GM19397 (cell line): ENCODE measurements around the gene STK11.
"Not testable (repeated sequence)": the region's sequence is repeated elsewhere in the genome, so short reads cannot be mapped to it uniquely, and the experiment has no call there.

Experiments used
- ATAC-seq: cut with Tn5 transposase; IDR thresholded peaks from one replicate; pipeline ENCODE4 v1.9.1; 2021; ENCODE audit warnings: mild to moderate bottlenecking, moderate library complexity; ENCODE audit not compliant: unreplicated experiment

The STK11 gene

DNA sequence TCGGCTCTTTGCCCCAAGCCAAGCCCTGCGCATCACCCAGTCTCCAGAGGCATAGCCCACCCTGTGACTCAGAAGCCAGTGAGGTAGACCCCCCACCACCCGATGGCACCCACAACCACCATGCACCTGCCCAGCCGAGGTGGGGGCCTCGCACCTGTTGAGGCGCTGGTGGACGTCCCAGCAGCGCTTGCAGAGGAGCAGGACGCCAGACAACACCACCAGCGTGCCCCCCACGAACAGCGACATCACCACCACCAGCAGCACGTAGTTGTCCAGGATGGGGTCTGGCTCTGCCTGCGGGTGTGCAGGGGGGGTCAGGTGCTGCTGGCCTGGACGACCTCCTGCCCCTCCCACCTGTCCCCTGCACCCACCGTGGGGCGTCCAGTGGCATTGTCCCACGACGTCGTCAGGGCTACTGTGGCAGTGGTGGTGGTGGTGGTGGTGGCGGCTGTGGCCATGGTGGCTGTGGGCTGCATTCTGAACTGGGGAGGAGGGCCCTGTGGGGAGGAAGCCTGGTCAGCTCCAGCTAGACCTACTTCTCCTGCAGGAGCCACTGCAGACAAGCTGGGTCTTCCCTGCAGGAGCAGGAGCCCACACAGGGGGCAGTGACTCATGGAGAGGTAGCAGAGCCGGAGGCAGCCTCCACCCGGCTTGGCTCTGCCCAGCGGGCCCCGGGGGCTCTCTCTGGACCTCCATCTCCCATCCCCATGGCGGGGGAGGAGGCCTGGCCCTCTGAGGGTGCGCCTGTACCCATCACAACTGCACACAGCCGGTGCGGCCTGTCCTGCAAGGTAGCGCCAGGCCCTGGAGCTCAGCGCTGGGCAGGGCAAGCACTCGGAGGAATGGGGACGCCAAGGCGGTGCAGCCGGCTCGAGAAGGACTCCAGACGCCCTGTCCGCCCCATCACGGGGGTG lies 30.3 kb downstream of the STK11 start:
- ATAC-seq: no peak

DNA sequence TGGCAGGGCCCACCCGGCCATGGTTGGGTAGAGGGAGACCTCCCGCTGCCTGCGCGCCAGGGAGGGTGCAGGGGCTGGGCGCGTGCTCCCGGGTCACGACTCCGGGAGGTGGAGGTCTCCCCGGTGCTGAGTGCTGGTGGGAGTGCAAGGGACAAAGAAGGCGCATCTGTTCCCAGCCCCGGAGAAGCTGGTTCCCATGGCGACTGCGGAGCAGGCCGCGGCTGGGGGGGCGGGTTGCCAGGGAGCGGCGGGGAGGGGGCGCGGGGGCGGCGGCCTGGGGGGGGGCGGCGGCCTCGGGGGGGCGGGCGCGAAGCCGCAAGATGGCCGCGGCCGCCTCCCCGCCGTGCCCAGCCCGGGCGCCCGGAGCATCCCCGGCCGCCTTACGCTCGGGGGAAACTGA lies 31.0 kb downstream of the STK11 start:
- no peak for ATAC-seq

DNA sequence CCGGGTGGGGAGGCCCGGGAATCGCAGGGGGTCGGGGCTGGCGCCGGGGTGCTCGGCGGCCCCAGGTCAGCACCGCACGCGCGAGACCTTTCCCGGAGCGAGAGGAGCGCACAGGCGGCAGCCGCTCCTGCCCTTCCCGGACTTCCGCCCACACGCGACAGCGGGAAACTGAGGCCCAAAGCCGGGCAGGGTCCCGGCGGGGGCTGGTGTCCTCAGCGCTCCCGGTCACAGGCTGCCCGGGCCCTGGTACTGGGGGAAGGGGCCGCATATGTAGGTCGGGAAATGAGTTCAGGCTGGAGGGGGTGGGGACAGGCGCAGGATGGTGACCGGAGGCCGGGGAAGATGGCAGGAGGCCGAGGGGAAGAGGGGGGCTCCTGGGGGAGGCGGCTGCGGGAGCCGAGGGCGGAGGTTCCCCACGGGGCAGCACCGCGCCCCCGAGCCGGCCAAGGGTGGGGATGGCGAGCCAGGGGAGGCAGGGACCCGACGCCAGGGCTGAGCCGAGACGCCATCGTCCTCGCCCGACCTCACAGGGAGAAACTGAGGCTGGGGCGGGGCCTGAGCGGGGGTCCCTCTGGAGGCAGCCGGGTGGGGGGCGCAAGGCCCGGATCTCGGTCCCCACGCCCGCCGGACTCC lies 31.6 kb downstream of the STK11 start:
- ATAC-seq: no peak

DNA sequence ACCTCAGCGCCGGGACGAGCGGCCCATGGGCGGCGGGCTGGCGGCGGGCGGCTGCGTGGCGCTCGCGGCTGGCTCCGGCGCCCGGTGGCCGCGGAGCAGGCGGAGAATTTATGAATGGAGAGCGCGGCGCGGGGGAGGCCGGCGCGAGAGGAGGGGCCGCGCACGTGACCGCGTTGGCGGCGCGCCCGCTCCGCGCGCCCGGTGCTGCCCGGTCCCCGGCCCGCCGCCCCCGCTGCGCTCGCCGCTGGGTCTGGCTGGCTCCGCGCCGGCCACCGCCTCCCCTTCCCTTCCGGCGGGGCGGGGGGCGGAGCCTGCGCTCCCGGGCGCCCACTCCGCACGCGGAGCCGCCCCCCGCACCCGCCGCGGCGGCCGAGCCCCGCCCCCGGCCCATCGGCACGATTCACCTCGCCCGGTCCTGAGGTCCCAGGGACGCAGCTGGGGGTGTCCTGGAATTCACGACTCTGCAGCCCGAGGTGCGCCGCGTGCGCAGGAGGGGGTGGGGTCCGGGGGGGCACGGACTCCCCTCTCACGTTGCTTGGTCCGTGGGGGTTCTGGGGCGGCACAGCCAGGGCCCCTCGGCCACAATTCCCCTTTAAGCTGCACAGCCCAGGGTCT lies 32.3 kb downstream of the STK11 start, which contains the start of gene CBARP:
Gene CBARP, minus strand, starts transcription at position 252 of the 615 bp plus-strand sequence. CDS start 1,905 bp downstream, outside the sequence.
- no peak for ATAC-seq

DNA sequence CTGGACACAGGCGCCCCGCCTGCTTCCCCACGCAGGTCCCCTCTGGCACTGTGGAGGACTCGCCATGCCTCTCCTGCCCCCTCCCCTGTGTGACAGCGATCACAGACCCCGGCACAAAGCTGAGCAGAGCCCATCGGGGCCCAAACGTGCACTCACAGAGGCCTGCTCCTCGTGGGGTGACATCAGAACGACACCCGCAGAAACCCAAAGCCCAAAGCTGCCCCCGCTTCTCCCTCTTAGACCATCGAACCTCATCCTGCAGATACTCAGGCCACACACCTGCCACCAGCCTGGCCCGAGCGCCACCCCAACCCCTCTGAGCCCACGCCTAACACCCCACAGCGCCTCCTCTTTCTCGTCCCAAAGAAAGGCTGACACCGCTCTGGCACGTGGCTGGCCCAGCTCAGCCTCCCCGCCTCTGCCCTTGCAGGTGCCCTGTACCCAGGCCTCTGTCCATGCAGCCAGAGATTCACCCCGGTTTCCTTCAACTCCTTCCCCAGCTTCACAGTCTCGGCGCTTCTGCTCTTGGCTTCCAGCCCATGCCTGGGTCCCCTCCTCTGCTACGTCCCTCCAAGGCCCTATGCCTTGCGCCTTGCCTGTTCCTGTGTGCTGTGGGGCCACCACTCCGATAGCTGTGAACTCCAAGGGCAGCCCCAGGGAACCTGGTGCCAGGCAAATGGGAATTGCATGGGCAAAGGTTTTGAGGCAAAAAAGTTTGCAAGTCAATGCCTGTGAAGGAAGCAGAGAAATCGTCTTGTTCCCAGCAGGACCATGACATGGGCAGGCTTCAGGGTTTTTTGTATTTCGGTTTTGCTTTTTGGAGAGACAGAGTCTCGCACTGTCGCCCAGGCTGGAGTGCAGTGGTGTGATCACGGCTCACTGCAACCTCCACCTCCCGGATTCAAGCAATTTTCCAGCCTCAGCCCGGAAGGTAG lies 33.1 kb downstream of the STK11 start:
- no peak for ATAC-seq

DNA sequence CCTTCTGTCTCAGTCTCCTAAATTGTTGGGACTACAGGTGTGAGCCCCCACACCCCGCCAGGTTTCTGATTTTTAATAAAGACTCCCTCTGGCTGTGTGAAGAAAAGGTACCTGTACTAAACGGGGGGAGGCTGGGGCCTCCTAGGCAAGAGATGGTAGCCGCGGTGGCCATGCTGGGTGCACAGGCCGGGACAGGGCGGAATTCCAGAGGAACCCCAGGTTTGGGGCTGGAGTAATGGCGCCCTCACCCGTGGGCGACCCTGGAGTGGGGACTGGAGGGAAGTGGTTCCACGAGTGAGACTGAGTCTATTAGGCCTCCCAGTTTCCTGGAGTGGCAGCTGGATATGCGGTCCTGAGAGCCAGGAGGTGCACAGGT lies 33.8 kb downstream of the STK11 start:
- ATAC-seq: no peak

DNA sequence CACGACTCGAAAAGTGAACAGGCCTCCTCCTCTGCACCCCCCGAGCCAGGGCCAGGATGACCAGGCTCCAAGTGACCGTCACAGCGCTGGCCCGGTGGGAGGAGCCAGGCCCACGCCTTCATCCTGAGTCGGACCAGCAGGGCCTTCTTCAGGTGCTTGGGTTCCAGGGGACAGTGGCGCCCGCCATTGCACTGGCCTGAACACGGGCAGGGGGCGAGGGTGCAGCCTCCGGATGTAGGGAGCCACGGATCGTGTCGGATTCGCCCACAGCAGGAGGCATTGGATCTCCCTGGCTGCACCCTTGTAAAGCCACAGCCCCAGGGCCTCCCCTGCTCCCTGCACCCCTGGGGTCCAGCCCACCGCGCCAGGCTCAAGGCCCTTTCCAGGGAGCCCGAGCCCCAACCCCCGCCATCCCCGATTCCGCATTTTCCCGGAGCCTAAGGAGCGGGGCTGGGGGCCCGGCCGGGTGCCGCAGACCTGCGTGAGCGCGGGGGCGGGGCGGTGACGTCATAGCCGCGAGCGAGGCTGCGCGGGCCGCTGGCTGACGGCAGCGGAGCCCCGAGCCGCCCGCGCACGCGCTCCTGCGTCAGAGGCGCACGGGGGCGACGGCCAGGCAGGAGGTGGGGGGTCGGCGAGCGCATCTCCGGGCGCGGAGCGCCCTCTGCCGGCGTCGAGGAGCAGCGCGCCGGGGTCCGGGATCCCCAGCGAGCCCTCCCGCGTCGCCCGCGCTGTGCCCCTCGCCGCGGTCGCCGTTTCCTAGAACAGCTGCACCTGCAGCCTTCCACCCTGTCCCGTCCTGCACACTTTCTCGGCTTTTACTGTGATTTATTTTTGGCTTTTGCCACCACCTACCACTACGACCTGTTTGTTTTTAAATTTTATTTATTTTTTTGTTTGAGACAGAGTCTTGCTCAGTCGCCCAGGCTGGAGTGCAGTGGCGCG lies 34.5 kb downstream of the STK11 start:
- no peak for ATAC-seq

DNA sequence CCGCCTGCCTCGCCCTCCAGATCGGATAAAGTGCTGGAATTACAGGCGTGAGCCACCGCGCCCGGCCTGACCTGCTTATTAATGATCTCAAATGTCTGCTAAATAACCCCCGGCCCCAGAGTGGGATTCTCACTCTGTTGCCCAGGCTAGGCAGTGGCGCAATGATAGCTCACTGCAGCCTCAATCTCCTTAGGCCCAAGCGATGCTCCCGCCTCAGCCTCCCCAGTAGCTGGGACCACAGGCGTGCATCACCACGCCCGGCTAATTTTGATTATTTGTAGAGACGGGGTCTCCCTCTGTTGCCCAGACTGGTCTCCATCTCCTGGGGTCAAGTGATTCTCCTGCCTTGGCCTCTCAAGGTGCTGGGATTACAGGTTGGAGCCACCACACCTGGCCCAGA lies 35.3 kb downstream of the STK11 start:
- ATAC-seq: no peak

DNA sequence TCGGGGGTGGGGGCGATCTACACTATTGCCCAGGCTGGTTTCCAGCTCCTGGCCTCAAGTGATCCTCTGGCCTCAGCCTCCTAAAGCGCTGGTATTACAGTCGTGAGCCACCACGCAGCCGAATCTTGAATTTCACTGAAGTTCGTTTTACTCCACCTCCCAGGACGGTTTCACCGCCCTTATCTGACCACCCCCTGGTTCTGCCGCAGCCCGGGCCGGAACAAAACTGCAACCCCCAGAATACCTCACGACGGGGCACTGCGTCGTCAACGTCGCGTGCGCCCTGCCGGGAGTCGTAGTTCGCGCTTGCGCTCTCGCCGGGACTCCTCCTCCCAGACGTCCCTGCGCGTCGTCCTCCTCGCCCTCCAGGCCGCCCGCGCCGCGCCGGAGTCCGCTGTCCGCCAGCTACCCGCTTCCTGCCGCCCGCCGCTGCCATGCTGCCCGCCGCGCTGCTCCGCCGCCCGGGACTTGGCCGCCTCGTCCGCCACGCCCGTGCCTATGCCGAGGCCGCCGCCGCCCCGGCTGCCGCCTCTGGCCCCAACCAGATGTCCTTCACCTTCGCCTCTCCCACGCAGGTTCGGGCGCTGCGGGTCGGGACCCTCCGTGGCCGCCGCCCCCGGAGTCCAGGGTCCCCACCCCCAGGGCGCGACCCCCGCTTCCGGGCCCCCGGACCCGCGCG lies 36.0 kb downstream of the STK11 start, which contains the start of gene ATP5F1D:
Gene ATP5F1D, plus strand, starts transcription at position 335 of the 679 bp plus-strand sequence. Its CDS starts 100 bp downstream, at position 435.
- ATAC-seq: peak; percentile 66

DNA sequence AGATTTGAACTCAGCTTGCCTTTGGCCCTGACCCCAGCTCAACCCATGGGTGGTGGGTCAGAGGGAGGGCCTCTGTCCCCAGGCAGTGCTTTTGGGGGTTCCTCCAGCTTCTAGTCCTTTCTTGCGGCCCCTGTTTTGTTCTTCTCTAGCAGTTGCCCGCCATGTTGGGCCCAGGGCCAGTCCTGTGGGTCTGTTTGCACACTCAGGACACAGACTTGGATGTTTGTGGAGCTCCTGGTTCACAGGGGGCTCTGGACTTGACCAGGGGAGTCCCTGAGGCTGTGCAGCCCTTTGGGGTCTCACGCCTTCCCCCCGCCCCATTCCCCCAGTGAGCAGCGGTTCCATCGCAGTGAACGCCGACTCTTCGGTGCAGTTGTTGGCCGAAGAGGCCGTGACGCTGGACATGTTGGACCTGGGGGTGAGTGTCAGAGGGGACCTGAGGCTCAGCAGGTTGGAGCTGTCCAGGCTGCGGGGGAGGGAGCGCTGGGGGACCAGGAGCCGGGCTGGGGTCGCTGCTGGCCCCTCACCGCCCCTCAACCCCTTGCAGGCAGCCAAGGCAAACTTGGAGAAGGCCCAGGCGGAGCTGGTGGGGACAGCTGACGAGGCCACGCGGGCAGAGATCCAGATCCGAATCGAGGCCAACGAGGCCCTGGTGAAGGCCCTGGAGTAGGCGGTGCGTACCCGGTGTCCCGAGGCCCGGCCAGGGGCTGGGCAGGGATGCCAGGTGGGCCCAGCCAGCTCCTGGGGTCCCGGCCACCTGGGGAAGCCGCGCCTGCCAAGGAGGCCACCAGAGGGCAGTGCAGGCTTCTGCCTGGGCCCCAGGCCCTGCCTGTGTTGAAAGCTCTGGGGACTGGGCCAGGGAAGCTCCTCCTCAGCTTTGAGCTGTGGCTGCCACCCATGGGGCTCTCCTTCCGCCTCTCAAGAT lies 38.5 kb downstream of the STK11 start:
- no peak for ATAC-seq

DNA sequence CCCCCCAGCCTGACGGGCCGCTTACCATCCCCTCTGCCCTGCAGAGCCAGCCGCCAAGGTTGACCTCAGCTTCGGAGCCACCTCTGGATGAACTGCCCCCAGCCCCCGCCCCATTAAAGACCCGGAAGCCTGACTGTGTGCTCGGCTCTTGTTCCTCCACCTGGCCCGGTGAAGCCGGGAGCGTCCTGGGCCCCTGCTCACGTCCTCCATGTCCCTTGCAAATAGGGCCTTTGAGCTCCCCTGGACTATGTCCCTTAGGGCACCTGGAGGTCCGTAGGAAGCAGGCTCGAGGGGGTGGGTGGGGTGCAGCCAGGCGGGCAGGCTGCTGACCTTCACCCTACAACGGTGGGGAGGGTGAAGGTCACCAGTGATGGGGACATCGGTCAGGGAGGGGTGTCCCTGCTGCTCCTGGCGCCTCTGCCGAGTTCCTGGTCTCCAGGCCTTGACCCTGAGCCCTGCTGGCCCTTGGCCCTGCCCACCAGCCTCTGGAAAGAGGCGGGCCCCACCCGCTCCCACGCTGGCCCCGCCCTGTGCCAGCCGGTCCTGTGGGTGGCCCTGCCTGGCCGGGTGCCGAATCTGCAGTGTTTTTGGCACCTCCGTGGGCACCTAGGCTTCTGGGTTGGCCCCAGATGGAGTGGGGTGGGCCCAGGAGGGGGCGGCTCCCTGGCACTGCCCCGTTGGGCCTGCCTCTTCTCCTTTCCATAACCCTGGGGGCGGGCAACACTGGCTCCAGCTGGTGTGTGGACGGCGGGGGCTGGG lies 39.3 kb downstream of the STK11 start:
- no peak for ATAC-seq

DNA sequence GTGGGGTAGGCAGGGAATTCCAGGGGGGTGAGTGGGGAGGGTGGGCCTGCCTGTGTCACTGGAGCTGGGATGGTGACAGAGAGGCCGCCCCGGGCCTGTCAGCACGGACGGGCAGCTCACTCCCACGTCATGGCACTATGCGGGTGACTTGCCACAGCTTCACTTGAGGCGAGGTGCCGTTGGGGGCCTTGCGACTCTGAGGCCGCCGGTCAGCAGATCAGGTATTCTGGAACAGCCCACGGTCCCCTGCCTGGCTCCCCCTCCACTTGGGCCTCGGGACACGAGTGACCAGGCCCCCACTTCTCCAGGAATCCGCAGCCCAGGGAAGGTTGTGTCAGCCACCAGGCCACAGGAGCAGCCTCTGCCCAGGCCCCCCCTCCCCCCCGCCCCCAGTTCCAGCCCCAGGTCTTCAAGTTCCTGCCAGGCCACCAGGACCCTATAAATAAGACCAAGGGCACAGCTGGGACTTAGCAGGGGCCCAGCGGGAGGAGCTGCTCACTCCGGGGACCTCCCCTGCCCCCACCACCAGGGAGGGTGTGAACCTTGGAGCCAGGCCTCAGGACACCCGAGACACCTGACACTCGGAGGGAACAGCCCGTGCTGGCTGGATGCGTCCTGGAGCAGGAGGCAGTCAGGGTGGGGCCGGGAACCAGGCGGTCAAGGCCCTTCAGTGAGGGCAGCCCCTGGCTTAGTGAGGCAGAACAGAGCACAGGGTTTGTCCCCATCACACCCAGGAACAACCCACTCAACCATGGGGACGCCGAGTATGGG lies 40.1 kb downstream of the STK11 start:
- ATAC-seq: no peak

DNA sequence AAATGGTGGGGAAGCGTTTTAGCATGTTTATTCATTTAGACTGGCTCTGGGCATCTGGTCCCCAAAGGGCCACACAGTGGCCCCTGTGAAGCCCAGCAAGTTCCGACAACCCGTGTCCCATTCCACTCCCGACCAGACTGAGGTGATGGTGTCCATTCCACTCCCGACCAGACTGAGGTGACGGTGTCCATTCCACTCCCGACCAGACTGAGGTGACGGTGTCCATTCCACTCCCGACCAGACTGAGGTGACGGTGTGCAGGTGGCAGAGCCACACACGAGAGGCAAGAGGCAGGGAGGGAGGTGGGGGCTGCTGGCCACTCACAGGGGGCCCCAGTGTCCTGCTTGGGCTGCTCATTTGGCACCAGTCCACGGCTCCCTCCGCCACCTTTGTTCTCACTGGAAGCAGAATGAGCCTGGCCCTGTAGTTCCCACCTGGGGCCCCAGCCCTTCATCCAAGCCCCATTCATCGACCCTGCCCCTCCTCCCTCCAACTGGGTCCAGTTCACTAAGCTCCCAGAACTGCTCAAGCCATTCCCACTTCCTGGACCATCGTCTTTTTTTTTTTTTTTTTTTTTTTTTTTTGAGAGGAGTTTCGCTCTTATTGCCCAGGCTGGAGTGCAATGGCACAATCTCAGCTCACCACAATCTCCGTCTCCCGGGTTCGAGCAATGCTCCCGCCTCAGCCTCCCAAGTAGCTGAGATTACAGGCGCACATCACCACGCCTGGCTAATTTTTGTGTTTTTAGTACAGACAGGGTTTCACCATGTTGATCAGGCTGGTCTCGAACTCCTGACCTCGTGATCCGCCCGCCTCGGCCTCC lies 40.9 kb downstream of the STK11 start:
- not testable (repeated sequence) for ATAC-seq

DNA sequence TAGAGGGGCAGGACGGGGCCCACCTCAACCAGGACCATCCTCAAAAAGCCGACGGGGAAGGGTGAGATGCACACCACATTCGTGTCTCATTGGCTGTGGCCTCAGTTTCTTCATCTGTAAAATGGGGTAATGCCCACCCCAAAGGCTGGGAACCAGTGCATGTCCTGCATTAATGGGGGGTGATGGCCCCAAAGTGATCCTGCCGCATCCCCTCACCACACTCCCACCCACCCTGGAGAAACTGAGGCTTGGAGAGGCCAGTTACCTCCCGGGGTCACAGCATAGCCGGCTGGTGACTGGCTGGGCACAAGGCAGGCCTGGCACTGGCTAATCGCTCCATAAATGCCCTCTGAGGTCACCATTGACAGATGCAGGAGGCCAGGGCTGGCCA lies 42.2 kb downstream of the STK11 start:
- ATAC-seq: no peak

DNA sequence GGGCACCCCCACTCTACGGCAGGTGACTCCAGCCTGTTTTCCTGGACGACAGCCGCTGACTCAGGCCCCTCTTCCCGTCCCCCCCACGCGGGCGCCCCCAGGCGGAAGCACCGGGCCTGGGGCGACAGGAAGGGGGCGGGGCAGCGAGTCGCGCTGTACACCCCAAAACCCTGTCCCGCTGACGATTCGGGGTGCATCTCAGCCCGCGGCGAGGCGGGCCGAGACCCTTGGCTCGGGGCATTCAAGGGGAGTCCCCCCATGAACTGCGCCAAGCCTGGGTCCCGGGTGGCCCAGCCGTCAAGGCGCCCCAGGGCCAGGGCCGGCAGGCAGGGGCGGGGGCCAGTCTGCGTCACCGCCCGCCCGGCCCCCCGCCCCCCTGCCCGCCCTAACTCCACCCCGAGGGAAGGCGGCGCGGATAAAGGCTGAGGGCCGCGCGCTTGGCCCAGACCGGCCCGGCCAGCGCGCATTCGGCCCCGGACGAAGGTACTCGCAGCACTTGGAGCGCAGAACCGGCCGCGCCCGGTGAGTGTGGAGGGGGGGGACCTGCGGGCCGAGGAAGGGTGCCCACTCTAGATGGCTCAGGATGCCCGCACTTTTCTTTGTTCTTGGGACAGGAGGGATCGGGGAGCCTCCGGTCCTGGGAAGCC lies 42.7 kb downstream of the STK11 start, which contains the start of gene MIDN:
Gene MIDN, plus strand, starts transcription at position 445 of the 647 bp plus-strand sequence. CDS start 1,714 bp downstream, outside the sequence.
- ATAC-seq: peak; percentile 9
